Muscle of arm (tissue), 14 donors: Measurements from ENCODE around the gene CMC4. TPM values are rescaled to one million over a fixed set of nuclear protein-coding genes. Genes with fewer than 3 reads are reported as not detected.

ENCODE experiments used
- DNase-seq: peaks from one replicate; pipeline ENCODE4 v3.0.0-alpha.2; 2013
- long read RNA-seq, 11 donors: transcript quantifications; one replicate each; lab custom pipeline, GENCODE V29; 2026
- polyA plus RNA-seq, 12 donors: library from polyadenylated mRNA; unstranded; fragments of 120-200 nt; gene quantifications; one replicate each; pipeline ENCODE4 v1.2.1, GENCODE V29; 2013; ENCODE audit not compliant: insufficient read length in 12 of 12

CMC4 gene
- 10 to 100 TPM in 2 of 12 donors, 1 to 10 TPM in 9, not detected in 1; 4.7 to 14.1 (median 8.0) TPM for polyA plus RNA-seq
- long read RNA-seq, donor 1, transcript CMC4-202 (3 exons, 1,107 nt), result major isoform, 19 of 19 reads
- long read RNA-seq, donor 1, partial matches to known transcripts, result 0 of 19 reads
- long read RNA-seq, donor 1, other reads (novel, unspliced or antisense), result 0 of 19 reads
- long read RNA-seq, donor 2, transcript CMC4-202 (3 exons, 1,107 nt), result major isoform, 13 of 14 reads
- long read RNA-seq, donor 2, partial matches to known transcripts, result 0 of 14 reads
- long read RNA-seq, donor 2, other reads (novel, unspliced or antisense), result 0 of 14 reads
- long read RNA-seq, donor 3, transcript CMC4-202 (3 exons, 1,107 nt), result major isoform, 11 of 11 reads
- long read RNA-seq, donor 3, partial matches to known transcripts, result 0 of 11 reads
- long read RNA-seq, donor 3, other reads (novel, unspliced or antisense), result 0 of 11 reads
- long read RNA-seq, donor 4, partial matches to known transcripts, result 0 of 4 reads
- long read RNA-seq, donor 4, other reads (novel, unspliced or antisense), result 0 of 4 reads
- long read RNA-seq, donor 5, transcript CMC4-202 (3 exons, 1,107 nt), result major isoform, 16 of 16 reads
- long read RNA-seq, donor 5, partial matches to known transcripts, result 0 of 16 reads
- long read RNA-seq, donor 5, other reads (novel, unspliced or antisense), result 0 of 16 reads
- long read RNA-seq, donor 6, transcript CMC4-202 (3 exons, 1,107 nt), result major isoform, 8 of 8 reads
- long read RNA-seq, donor 6, partial matches to known transcripts, result 0 of 8 reads
- long read RNA-seq, donor 6, other reads (novel, unspliced or antisense), result 0 of 8 reads
- long read RNA-seq, donor 7, transcript CMC4-202 (3 exons, 1,107 nt), result major isoform, 8 of 8 reads
- long read RNA-seq, donor 7, partial matches to known transcripts, result 0 of 8 reads
- long read RNA-seq, donor 7, other reads (novel, unspliced or antisense), result 0 of 8 reads
- long read RNA-seq, donor 8, transcript CMC4-202 (3 exons, 1,107 nt), result major isoform, 12 of 12 reads
- long read RNA-seq, donor 8, partial matches to known transcripts, result 0 of 12 reads
- long read RNA-seq, donor 8, other reads (novel, unspliced or antisense), result 0 of 12 reads
- long read RNA-seq, donor 9, transcript CMC4-202 (3 exons, 1,107 nt), result major isoform, 11 of 11 reads
- long read RNA-seq, donor 9, partial matches to known transcripts, result 0 of 11 reads
- long read RNA-seq, donor 9, other reads (novel, unspliced or antisense), result 0 of 11 reads
- long read RNA-seq, donor 10, transcript CMC4-202 (3 exons, 1,107 nt), result major isoform, 9 of 9 reads
- long read RNA-seq, donor 10, partial matches to known transcripts, result 0 of 9 reads
- long read RNA-seq, donor 10, other reads (novel, unspliced or antisense), result 0 of 9 reads
- long read RNA-seq, donor 11, transcript CMC4-202 (3 exons, 1,107 nt), result major isoform, 15 of 16 reads
- long read RNA-seq, donor 11, partial matches to known transcripts, result 0 of 16 reads
- long read RNA-seq, donor 11, other reads (novel, unspliced or antisense), result 0 of 16 reads

- peak; percentile 69 for DNase-seq
Observed at GRCh38 chrX:155070975-155071693, at the start of gene CMC4, which contains the start of the genes BRCC3 and MTCP1. Gene CMC4 (minus strand): TSS chrX:155071136. CDS start chrX:155064023, 7,113 bp downstream. Gene BRCC3 (plus strand): TSS chrX:155071508. CDS start chrX:155071528, 20 bp downstream. Gene MTCP1 (minus strand): TSS chrX:155071136. CDS start chrX:155066010, 5,126 bp downstream.

DNA sequence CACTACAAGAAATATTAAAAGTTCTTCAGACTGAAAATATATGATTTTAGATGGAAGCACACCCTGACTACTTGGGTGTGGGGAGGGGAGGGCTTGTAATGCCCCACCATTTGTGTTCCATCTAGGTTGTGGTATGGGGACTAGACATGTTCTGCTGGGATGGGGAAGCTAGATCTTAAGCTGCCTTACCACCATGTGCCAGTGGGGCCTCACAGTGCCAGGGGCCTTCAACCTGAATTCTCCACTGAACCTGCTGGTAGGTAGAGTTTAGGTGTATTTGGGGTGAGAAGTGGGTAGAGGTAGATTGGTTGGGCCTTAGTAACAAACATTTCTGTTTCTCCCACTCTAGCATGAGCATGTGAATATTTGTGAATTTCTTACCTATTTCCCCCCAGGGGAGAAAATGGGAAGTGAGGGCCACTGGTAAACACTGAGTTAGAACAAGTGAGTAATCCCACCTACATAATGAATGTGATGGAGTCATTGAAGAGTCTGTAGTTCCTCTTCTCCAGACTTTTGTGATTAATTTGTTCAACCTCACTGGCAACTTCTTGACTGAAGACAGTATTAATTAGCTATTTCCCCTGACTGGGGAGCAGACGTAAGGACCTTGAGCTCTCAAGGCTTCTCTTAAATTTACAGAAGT, 44.4 kb upstream of the CMC4 start:
- no peak for DNase-seq

- no peak for DNase-seq
Observed at GRCh38 chrX:155113097-155113496, 42.2 kb upstream of the CMC4 start.

DNA sequence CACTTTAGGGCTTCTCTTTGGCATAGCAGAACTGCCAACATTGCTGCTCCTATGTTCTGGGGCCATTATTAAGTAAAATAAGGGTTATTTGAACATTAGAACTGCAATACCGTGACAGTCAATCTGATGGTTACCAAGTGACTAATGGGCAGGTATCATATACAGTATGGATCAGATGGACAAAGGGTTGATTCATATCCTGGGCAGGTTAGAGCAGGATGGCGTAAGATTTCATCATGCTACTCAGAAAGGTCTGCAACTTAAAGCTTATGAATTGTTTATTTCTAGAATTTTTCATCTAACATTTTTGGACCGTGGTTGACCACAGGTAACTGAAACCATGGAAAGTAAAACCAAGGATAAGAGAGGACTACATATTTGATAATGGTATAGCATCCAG, 41.2 kb upstream of the CMC4 start:
- DNase-seq, result no peak

- no peak for DNase-seq
Observed at GRCh38 chrX:155108427-155108826, 37.5 kb upstream of the CMC4 start.

GRCh38 chrX:155105919-155106318, 35.0 kb upstream of the CMC4 start:
- no peak for DNase-seq

DNA sequence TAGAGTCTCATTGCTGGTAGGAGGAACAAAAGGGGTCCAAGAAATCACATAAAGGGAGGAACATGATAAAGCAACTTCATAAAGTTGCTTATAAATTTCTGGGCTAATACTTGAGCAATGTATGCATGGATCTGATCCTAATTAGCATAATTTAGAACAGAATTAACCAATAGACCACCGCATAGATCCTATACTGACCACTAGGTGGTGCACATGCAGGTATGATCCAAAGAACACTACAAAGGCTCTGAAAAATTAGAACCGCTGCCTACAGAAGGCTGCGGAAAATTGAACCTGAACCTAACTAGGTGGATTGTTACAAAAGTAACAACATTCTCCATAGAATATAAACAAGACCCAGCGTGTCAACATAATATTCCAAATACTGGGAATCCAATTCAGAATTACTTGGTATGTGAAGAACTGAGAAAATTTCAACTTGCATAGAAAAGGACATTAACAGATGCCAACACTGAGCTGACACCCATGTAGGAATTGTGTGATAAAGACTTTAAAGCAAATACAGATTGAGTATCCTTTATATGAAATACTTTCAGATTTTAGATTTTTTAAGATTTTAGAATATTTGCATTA, 23.6 kb upstream of the CMC4 start:
- no peak for DNase-seq

- DNase-seq, result no peak
Observed at GRCh38 chrX:155086961-155087735, 16.2 kb upstream of the CMC4 start.

- DNase-seq, result peak; percentile 20
Observed at GRCh38 chrX:155086202-155086840, 15.4 kb upstream of the CMC4 start.

- peak; percentile 19 for DNase-seq
Observed at GRCh38 chrX:155071694-155072280, 851 bp upstream of the CMC4 start.

DNA sequence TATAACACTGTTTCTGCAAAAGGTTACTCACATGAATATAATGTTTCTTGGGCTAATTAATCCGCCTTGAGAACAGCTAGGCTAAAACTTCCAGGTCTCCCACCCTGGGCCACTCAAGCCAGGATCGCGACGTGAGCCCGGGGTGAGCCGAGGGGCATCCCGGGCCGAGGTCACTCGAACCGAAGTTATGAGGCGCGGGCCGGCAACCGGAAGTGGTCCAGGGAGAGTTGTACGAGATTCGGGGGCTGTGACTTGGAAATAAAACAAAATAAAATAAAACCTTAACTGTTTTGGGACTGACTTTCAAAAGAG, 317 bp downstream of the CMC4 start:
- peak; percentile 24 for DNase-seq

DNA sequence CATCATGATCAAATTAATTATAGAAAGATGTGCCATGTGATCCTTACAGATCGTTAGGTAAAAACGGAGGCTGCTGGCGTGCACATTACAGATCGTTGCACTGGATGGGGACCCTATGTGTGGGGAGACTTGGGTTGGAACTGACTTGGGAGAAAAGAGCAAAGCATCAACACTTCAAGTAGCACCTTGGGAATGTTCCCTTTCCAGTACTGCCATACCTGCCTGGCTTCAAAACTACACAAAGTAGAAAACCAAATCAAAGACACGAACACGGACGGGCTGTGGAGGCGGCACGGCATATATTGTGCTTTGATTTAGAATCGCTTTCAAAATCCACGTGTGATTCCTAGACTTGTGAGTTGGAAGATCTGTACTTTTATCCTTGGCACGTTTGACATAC, 898 bp downstream of the CMC4 start:
- DNase-seq, result no peak

- DNase-seq, result no peak
Observed at GRCh38 chrX:155069414-155069813, 1.5 kb downstream of the CMC4 start.

DNA sequence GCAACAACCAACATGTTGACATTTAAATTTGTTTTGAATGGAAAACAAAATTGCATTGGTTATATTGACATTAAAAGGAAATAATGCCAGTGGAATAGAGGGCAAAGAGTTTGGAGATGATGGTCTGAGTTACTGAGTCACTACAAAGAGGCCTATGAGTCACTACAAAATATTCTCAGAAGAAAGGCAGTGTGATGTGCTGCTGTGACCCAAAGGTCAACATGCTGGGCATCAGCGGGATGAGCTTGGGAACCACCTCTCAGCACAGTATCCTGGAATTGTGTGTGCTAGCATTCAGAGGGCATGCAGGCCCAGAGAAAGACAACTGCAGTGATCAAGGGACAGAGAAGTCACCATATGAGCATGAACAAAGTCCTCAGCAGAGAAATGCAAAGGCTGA, 2.8 kb downstream of the CMC4 start:
- DNase-seq, result no peak

DNA sequence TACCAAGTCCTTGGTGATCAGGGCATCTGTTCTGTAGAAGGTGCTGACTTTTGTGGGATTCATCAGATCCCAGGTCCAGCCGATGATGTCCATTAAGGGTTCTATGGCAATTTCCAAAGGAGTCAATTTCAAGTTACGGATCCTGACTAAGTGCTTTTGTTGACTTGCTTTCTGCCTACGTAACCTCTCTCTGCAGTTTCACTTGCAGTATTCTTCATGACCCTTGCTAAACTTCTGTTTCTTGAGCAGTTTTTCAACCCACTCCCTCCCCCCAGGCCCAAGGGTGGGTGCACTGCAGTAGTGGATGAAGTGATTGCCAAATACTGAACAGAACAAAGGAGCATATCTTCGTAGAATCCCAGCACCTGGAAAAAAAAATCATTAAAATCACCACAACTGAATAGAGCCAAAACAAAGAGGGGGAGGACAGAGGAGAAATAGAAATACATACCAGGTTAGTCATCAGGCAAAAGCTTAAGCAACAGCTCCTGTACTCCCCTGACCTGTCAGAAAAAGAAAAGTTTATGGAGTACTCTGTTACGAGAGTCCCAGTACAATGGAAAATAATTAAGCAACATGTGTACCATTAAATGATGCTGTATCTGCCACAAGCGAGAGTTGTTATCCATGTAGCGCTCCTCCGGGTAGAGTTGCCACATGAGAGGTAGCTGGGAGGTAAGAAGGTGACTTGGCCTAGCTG, 5.8 kb downstream of the CMC4 start:
- DNase-seq, result no peak

DNA sequence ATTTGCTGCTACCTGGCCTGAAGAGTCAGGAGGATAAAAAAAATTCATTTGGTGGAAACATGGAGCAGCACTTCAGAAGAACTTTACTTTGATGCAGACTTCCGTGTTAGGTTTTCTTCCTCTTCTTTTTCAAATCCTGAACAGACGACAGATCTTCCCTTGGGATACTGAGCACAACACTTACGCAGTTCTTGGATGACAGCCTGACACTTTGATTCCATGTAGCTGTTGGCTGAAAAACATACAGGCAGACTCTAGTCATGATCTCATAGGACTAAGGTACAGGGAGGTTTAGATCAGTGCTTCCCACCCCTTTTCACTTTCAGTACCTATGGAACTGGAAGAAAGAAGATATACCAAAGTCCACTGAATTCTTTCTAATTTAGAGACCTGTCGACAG, 9.2 kb downstream of the CMC4 start:
- no peak for DNase-seq
